ENCODE measurements around the gene NINJ1. TPM values are rescaled to one million over a fixed set of nuclear protein-coding genes. Genes with fewer than 3 reads are reported as not detected.

Gene NINJ1
- total and polyA plus RNA-seq, 2 of the 13 experiments (the other 11 are each of a cell fraction or from before 2014, with no cell fraction given): 81.2 to 92.1 TPM

DNA sequence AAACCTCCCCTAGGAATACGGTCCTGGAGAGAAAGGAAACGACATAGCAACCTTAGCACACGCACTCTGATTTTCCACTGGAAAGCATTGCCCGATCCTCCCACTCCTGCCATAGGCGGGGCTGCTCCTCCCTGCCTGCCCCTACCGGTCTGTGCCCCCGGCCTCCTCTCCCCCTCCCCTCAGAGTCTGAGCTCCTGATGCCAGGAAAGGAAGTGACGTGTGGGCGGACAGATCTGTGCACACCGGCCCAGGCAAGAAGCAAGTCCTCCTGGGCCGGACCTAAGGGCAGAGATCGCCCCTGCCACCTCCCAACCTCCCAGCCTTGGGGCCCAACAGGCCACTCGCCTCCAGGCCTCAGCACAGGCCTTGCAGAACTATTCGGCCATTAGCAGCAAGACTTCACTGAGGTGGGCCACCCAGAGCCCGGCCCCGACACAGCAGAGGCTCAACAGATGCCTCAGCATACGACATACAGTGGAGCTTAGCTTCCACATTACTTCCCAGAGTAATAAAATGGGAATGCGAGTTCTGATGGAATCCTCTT lies 7.2 kb downstream of the NINJ1 start (continued):
- TF ChIP-seq, protein P1, sequence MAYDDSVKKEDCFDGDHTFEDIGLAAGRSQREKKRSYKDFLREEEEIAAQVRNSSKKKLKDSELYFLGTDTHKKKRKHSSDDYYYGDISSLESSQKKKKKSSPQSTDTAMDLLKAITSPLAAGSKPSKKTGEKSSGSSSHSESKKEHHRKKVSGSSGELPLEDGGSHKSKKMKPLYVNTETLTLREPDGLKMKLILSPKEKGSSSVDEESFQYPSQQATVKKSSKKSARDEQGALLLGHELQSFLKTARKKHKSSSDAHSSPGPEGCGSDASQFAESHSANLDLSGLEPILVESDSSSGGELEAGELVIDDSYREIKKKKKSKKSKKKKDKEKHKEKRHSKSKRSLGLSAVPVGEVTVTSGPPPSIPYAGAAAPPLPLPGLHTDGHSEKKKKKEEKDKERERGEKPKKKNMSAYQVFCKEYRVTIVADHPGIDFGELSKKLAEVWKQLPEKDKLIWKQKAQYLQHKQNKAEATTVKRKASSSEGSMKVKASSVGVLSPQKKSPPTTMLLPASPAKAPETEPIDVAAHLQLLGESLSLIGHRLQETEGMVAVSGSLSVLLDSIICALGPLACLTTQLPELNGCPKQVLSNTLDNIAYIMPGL (CRISPR knock-in tag; IDR thresholded peaks at IDR 0.05; ENCODE audit: borderline replicate concordance in 1 of 2, low read depth in 1 of 2): peak in 1 of 2 experiments; percentile 50; a peak in 1 of 4 replicates
- TF ChIP-seq, protein P2, sequence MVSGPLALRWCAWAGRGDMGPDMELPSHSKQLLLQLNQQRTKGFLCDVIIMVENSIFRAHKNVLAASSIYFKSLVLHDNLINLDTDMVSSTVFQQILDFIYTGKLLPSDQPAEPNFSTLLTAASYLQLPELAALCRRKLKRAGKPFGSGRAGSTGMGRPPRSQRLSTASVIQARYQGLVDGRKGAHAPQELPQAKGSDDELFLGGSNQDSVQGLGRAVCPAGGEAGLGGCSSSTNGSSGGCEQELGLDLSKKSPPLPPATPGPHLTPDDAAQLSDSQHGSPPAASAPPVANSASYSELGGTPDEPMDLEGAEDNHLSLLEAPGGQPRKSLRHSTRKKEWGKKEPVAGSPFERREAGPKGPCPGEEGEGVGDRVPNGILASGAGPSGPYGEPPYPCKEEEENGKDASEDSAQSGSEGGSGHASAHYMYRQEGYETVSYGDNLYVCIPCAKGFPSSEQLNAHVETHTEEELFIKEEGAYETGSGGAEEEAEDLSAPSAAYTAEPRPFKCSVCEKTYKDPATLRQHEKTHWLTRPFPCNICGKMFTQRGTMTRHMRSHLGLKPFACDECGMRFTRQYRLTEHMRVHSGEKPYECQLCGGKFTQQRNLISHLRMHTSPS (CRISPR knock-in tag; IDR thresholded peaks at IDR 0.05; ENCODE audit: low read depth): peak; percentile 74; the same call in 1 of the 2 replicates
- TF ChIP-seq DPF2 (CRISPR knock-in tag; IDR thresholded peaks at IDR 0.05; ENCODE audit: borderline replicate concordance, low read depth) (peak; percentile 25; the same call in 1 of the 2 replicates), ARHGAP35 (CRISPR knock-in tag; IDR thresholded peaks at IDR 0.05; ENCODE audit: borderline replicate concordance) (peak; percentile 42; the same call in 1 of the 2 replicates), ARNT2 (CRISPR knock-in tag; IDR thresholded peaks at IDR 0.05; ENCODE audit: low read depth) (no peak), NCOA2 (CRISPR knock-in tag; IDR thresholded peaks at IDR 0.05) (0 out of 2 replicates have a peak, but pooled peaks have one; percentile 35), ZNF83 (CRISPR knock-in tag; IDR thresholded peaks at IDR 0.05; ENCODE audit: borderline replicate concordance) (no peak), NFIB (CRISPR knock-in tag; IDR thresholded peaks at IDR 0.05; ENCODE audit: borderline replicate concordance) (no peak), ZBTB20 (CRISPR knock-in tag; IDR thresholded peaks at IDR 0.05; ENCODE audit: borderline replicate concordance, low read depth) (peak; percentile 76; the same call in 1 of the 2 replicates), PITX1 (CRISPR knock-in tag; IDR thresholded peaks at IDR 0.05) (peak; percentile 72; the same call in 1 of the 2 replicates), RAD21 (CRISPR knock-in tag; IDR thresholded peaks at IDR 0.05) (peak; percentile 41; the same call in 1 of the 2 replicates), SNAI1 (CRISPR knock-in tag; IDR thresholded peaks at IDR 0.05; ENCODE audit: borderline replicate concordance) (no peak)
- TF ChIP-seq, protein P3, sequence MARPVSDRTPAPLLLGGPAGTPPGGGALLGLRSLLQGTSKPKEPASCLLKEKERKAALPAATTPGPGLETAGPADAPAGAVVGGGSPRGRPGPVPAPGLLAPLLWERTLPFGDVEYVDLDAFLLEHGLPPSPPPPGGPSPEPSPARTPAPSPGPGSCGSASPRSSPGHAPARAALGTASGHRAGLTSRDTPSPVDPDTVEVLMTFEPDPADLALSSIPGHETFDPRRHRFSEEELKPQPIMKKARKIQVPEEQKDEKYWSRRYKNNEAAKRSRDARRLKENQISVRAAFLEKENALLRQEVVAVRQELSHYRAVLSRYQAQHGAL (CRISPR knock-in tag; IDR thresholded peaks at IDR 0.05; ENCODE audit: not compliant biosample characterization): no peak
- TF ChIP-seq, protein P4, sequence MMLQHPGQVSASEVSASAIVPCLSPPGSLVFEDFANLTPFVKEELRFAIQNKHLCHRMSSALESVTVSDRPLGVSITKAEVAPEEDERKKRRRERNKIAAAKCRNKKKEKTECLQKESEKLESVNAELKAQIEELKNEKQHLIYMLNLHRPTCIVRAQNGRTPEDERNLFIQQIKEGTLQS (CRISPR knock-in tag; IDR thresholded peaks at IDR 0.05): no peak
- TF ChIP-seq, protein P5, sequence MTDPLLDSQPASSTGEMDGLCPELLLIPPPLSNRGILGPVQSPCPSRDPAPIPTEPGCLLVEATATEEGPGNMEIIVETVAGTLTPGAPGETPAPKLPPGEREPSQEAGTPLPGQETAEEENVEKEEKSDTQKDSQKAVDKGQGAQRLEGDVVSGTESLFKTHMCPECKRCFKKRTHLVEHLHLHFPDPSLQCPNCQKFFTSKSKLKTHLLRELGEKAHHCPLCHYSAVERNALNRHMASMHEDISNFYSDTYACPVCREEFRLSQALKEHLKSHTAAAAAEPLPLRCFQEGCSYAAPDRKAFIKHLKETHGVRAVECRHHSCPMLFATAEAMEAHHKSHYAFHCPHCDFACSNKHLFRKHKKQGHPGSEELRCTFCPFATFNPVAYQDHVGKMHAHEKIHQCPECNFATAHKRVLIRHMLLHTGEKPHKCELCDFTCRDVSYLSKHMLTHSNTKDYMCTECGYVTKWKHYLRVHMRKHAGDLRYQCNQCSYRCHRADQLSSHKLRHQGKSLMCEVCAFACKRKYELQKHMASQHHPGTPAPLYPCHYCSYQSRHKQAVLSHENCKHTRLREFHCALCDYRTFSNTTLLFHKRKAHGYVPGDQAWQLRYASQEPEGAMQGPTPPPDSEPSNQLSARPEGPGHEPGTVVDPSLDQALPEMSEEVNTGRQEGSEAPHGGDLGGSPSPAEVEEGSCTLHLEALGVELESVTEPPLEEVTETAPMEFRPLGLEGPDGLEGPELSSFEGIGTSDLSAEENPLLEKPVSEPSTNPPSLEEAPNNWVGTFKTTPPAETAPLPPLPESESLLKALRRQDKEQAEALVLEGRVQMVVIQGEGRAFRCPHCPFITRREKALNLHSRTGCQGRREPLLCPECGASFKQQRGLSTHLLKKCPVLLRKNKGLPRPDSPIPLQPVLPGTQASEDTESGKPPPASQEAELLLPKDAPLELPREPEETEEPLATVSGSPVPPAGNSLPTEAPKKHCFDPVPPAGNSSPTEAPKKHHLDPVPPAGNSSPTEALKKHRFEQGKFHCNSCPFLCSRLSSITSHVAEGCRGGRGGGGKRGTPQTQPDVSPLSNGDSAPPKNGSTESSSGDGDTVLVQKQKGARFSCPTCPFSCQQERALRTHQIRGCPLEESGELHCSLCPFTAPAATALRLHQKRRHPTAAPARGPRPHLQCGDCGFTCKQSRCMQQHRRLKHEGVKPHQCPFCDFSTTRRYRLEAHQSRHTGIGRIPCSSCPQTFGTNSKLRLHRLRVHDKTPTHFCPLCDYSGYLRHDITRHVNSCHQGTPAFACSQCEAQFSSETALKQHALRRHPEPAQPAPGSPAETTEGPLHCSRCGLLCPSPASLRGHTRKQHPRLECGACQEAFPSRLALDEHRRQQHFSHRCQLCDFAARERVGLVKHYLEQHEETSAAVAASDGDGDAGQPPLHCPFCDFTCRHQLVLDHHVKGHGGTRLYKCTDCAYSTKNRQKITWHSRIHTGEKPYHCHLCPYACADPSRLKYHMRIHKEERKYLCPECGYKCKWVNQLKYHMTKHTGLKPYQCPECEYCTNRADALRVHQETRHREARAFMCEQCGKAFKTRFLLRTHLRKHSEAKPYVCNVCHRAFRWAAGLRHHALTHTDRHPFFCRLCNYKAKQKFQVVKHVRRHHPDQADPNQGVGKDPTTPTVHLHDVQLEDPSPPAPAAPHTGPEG (CRISPR knock-in tag; IDR thresholded peaks at IDR 0.05): no peak
